Left lung (tissue), 10 donors: Measurements from ENCODE around the gene MIAT. TPM values are rescaled to one million over a fixed set of nuclear protein-coding genes. Genes with fewer than 3 reads are reported as not detected.

ENCODE experiments used
- ATAC-seq: fragments of 200-7000 bp; cut with Tn5 transposase; one replicate; pipeline ENCODE4 v1.9.1; 2020; ENCODE audit warnings: moderate library complexity
- DNase-seq, 4 donors: peaks; one replicate each; pipeline ENCODE4 v3.0.0-alpha.2; 2013 to 2020
- H3K27ac ChIP-seq, 2 donors: fragments of 200-600 bp; sonication (generic) in 1 of 2; one replicate each; pipeline versions ENCODE4 v1.5.0 to v1.8.0; 2020 to 2021
- H3K27me3 ChIP-seq, 2 donors: fragments of 200-600 bp; sonication (generic) in 1 of 2; one replicate each; pipeline versions ENCODE4 v1.5.0 to v1.8.0; 2020 to 2021
- H3K36me3 ChIP-seq, 2 donors: fragments of 200-600 bp; sonication (generic) in 1 of 2; one replicate each; pipeline versions ENCODE4 v1.5.0 to v1.8.0; 2020 to 2021
- H3K4me1 ChIP-seq, 2 donors: fragments of 200-600 bp; one replicate each; pipeline ENCODE4 v1.8.0; 2021
- H3K4me3 ChIP-seq, 2 donors: fragments of 200-600 bp; sonication (generic) in 1 of 2; one replicate each; pipeline versions ENCODE4 v1.5.0 to v1.8.0; 2020 to 2021; ENCODE audit warnings: mild to moderate bottlenecking in 1 of 2
- H3K9me3 ChIP-seq, 2 donors: fragments of 200-600 bp; sonication (generic) in 1 of 2; one replicate each; pipeline versions ENCODE4 v1.5.0 to v1.8.0; 2020 to 2021
- intact Hi-C, 2 donors: fragments of 100-400 bp; cut with DNase I; formaldehyde crosslinking; loops; one replicate each; pipeline versions ENCODE4 v1.11.2 to v1.14.2; 2022
- polyA plus RNA-seq, 6 donors: library from polyadenylated mRNA; unstranded; fragments of 120-200 nt; gene quantifications; one replicate each; pipeline ENCODE4 v1.2.1, GENCODE V29; 2013; ENCODE audit not compliant: insufficient read length in 6 of 6
- total RNA-seq, 2 donors: library from RNA; stranded (reverse); fragmentation: NEBNext Ultra II Directional; extraction: Animal tissue kit (Norgen Biotek cat#: 25700); gene quantifications; one replicate each; pipeline ENCODE4 v1.2.1, GENCODE V29; 2021
- TF ChIP-seq, protein P1 (sequence below), 2 donors: fragments of 200-600 bp; sonication (generic) in 1 of 2; IDR thresholded peaks; one replicate each; pipeline versions ENCODE4 v1.5.0 to v1.8.0; 2021; ENCODE audit warnings: antibody characterized with exemption in 2 of 2
- donor health status: DM: no; HTN: yes; CAD: no.
- donor health status: DM: no; HTN: no; CAD: no.

Gene MIAT
- total and polyA plus RNA-seq, 8 donors: 1.7 to 11.2 (median 2.8) TPM

- peaks cover 0 to 3% of the 10 kb centered on the region in 2 donors for H3K36me3 ChIP-seq
- H3K4me1 ChIP-seq: peaks cover 0 to 3% of the 10 kb centered on the region in 2 donors
- TF ChIP-seq, protein P1, sequence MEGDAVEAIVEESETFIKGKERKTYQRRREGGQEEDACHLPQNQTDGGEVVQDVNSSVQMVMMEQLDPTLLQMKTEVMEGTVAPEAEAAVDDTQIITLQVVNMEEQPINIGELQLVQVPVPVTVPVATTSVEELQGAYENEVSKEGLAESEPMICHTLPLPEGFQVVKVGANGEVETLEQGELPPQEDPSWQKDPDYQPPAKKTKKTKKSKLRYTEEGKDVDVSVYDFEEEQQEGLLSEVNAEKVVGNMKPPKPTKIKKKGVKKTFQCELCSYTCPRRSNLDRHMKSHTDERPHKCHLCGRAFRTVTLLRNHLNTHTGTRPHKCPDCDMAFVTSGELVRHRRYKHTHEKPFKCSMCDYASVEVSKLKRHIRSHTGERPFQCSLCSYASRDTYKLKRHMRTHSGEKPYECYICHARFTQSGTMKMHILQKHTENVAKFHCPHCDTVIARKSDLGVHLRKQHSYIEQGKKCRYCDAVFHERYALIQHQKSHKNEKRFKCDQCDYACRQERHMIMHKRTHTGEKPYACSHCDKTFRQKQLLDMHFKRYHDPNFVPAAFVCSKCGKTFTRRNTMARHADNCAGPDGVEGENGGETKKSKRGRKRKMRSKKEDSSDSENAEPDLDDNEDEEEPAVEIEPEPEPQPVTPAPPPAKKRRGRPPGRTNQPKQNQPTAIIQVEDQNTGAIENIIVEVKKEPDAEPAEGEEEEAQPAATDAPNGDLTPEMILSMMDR (IDR thresholded peaks at IDR 0.05): no peak
- no peak overlapping the region for H3K4me3 ChIP-seq
- no peaks in the 10 kb centered on the region for H3K9me3 ChIP-seq
- no peak for ATAC-seq
- intact Hi-C loops: no loop called here
- no peak overlapping the region for H3K27ac ChIP-seq
- no peak for DNase-seq
- no peaks in the 10 kb centered on the region for H3K27me3 ChIP-seq
Measured at GRCh38 chr22:26687439-26687838, 30.1 kb downstream of the MIAT start.

GRCh38 chr22:26689513-26690301 lies 32.3 kb downstream of the MIAT start:
- DNase-seq: peak in 1 of 4 donors; percentile 74
- Histone ChIP-seq H3K4me3 (no peak overlapping the region), H3K4me1 (peaks cover 0 to 3% of the 10 kb centered on the region in 2 donors), H3K36me3 (peaks cover 0 to 8% of the 10 kb centered on the region in 2 donors), H3K9me3 (no peaks in the 10 kb centered on the region), H3K27ac (no peak overlapping the region), H3K27me3 (no peaks in the 10 kb centered on the region)
- TF ChIP-seq, protein P1 (IDR thresholded peaks at IDR 0.05): no peak
- ATAC-seq: no peak
- intact Hi-C loops: no loop called here

DNA sequence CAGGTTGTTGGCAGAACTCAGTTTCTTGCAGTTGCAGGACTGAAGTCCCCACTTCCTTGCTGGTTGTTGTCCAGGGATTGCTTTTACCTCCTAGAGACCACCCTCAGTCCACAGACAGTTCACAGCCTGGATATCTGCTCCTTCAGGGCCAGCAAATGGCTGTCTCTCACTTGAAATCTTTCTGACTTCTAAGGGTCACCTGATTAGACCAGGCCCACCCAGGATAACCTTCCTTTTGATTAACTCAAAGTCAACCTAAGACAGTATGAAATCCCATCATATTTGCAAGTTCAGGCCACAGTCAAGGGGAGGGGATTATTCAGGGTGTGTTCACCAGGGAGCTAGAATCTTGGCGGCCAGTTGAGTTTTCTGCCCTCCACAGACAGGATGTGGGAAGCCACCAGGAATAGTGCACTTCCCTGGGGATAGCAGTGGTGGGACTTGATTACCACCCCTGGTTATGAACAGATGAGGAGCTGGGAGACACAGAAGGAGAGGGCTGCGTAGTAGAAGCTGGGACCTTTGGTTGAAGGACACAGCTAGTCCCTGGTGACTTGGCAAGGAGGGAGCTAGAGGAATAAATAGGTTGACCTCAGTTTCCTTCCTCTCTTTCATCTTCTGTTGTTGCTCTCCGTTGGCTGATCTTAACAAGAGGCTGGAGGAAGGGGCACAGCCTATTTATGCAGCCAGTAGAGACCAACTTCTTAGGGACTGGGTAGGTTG lies 33.4 kb downstream of the MIAT start:
- no peak for DNase-seq
- intact Hi-C loops: no loop called here
- H3K27me3 ChIP-seq: no peaks in the 10 kb centered on the region
- H3K27ac ChIP-seq: no peak overlapping the region
- H3K9me3 ChIP-seq: no peaks in the 10 kb centered on the region
- peaks cover 0 to 11% of the 10 kb centered on the region in 2 donors for H3K36me3 ChIP-seq
- no peak overlapping the region for H3K4me3 ChIP-seq
- TF ChIP-seq, protein P1 (IDR thresholded peaks at IDR 0.05): no peak
- peaks cover 0 to 3% of the 10 kb centered on the region in 2 donors for H3K4me1 ChIP-seq
- ATAC-seq: no peak

GRCh38 chr22:26691377-26691716 lies 34.0 kb downstream of the MIAT start:
- Histone ChIP-seq H3K27me3 (no peaks in the 10 kb centered on the region), H3K27ac (no peak overlapping the region), H3K4me1 (peaks cover 0 to 3% of the 10 kb centered on the region in 2 donors), H3K9me3 (no peaks in the 10 kb centered on the region), H3K4me3 (no peak overlapping the region), H3K36me3 (peaks cover 0 to 11% of the 10 kb centered on the region in 2 donors)
- no peak for DNase-seq
- intact Hi-C loops: no loop called here
- TF ChIP-seq, protein P1 (IDR thresholded peaks at IDR 0.05): no peak
- ATAC-seq: no peak

DNA sequence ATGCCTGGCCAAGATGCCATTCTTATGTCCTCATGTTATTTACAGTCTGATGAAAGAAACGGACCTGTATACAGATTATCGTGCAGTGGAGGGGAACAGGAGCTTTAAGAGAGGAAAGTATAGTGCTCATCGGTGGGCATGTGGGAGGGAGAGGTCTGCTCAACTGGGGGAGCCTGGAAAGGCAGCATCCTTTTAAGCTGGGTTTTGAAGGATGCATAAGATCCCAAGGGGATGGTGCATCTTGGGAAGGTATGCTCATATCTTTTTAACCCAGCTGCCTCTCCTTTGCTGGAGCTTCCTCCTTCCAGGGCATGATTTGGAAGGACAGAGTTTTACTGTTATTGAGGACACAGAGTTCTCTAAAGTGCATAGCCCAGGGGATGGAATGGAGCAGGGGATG lies 34.8 kb downstream of the MIAT start:
- Histone ChIP-seq H3K36me3 (peaks cover 0 to 11% of the 10 kb centered on the region in 2 donors), H3K4me1 (peaks cover 0 to 3% of the 10 kb centered on the region in 2 donors), H3K9me3 (no peaks in the 10 kb centered on the region), H3K4me3 (no peak overlapping the region), H3K27ac (no peak overlapping the region), H3K27me3 (no peaks in the 10 kb centered on the region)
- TF ChIP-seq, protein P1 (IDR thresholded peaks at IDR 0.05): no peak
- intact Hi-C loops: no loop called here
- ATAC-seq: no peak
- DNase-seq: no peak
